CD4-positive, alpha-beta T cell treated with Interleukin-17A for 1 hour (primary cell): ENCODE measurements around the gene PHF13.
A peak's percentile ranks its signal among the peaks of the same experiment; 100 is the strongest.

Experiments
- DNase-seq: peaks from one replicate; pipeline ENCODE4 v3.0.0-alpha.2; 2020

PHF13 gene

GRCh38 chr1:6602669-6603237 lies 10.8 kb upstream of the PHF13 start, which contains the start of gene KLHL21:
Gene KLHL21 (minus strand): TSS chr1:6602869. CDS start chr1:6602817, 52 bp downstream.
- DNase-seq: peak; percentile 85

DNA sequence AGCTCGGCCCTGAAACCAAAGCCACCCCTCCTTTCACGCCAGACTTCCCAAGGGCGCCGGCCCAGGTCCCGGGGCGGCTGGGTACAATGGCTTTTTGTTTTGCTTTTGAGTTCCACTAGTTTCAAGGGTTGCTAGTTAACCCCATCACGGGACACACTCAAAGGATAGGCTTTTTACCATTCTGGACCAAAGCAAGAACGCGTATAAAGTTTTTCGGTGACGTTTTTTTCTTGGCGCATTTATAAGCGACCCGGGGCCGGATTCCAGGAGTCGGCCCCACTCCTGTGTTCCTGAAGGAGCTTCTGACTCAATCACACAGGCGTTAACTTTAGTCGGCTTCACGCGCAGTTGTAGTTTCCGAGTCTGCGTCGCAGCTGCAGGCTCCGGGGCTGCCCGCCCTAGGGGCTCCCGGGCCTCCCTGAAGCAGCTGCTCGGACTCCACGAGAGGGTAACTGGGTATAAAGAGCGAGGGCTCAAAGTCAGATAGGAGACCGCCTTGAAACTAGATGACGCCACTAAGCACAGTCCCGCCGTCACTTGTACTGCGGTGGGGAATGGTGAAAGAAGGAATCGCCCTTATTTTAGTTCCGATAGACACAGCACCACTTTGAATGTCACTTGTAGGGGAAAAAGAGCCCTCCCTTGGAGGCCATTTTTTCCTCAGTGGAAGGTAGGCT lies 10.2 kb upstream of the PHF13 start:
- peak; percentile 72 for DNase-seq

- DNase-seq: no peak
These were observed 9.5 kb upstream of the PHF13 start for GRCh38 chr1:6603915-6604558.

- peak; percentile 5 for DNase-seq
These were observed 730 bp upstream of the PHF13 start for GRCh38 chr1:6612641-6613360.

GRCh38 chr1:6614019-6614928 lies 743 bp downstream of the PHF13 start:
- DNase-seq: peak; percentile 60

DNA sequence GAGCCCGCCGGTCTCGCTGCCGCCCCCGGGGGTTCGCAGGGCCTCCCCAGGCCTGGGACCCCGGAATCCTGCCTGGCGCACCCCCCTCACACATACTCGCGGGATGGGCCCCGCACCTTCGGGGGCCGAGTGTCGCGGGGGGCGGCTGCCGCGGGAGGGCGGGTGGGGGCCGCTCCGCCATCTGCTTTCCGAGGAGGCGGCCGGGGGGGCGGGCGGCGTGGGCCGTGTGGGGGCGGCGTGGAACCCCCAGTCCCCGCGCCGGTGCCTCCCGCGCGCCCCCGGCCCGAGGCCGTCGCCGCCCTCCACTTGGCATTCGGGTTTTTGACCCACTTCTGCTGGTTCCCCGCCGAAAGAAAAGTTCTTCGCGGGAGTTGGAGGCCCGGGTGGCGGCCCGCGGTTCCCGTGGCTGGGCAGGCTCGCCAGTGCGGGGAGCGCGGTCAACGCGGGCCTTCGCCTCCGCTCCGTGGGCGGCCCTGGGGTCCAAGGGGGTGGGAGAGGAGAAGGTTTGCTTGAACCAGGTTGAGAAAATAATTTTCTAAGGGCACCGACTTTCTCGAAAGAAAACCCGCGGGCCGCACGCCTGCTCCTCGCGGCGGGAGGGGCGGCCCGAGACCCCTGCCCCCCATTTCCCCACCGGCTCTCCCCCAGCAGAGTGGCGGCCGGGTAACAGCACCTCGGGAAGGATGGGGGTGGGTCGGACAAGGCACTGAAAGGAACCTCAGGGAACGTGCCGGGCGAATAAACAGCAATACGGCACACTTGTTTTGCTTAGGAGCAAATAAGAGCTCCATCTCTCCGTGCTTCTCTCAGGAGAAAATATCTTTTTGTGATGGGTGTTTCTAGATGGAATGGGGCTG lies 1.6 kb downstream of the PHF13 start:
- DNase-seq: peak; percentile 13

DNA sequence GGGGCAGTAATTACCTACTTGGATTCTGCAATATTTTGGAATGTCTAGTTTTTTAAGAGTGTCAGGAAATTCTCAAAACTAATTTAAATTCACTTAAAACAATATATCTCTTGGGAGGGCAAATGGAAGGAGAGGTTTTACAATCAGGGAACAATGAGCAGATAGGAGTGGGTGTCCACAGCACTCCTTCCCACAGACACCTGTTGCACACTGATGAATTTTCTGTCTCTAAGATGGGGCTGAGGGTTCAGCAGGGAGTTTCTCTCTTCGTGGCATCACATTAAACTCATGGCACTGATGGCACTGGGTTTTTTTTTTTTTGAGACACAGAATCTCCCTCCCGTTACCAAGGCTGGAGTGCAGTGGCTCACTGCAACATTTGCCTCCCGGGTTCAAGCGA lies 5.5 kb downstream of the PHF13 start:
- DNase-seq: no peak

GRCh38 chr1:6621429-6622391 lies 8.2 kb downstream of the PHF13 start:
- no peak for DNase-seq

DNA sequence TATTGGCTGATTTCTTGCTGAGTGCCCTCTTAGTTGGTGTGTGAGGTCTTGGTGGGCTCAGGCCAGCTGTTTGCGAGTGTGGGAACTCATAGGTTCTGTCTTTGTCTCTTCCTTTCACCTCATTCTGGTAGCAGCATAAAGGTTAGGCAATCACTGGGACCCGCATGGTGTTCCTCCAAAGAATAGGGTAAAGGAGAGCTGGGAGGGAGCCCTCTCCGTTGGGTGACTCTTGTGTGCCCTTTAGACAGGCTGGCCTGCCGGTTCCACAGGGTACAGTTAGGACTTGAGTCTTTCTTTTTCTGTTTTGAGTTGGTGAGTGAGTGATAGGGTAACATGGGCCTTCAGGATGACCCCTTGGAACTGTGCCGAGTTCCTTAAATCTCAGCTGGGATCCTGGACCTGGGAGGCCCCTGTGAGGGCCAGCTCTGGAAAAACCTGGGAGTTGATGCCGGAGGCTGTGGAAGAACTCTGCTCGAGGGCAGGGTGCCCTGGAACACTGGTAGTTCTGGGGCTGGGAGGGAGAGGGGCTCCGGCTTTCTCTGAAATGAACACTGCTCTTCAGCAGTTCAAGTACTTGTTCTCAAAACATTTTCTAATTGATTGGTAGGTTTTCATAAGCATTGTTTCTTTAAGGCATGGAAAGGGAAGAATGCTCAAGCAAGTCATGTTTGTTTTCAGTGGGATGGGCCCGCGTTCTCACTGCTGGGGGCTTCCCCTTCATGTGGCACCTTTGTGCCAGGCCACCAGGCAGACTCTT lies 9.0 kb downstream of the PHF13 start:
- no peak for DNase-seq

GRCh38 chr1:6623269-6623965 lies 9.9 kb downstream of the PHF13 start:
- no peak for DNase-seq

DNA sequence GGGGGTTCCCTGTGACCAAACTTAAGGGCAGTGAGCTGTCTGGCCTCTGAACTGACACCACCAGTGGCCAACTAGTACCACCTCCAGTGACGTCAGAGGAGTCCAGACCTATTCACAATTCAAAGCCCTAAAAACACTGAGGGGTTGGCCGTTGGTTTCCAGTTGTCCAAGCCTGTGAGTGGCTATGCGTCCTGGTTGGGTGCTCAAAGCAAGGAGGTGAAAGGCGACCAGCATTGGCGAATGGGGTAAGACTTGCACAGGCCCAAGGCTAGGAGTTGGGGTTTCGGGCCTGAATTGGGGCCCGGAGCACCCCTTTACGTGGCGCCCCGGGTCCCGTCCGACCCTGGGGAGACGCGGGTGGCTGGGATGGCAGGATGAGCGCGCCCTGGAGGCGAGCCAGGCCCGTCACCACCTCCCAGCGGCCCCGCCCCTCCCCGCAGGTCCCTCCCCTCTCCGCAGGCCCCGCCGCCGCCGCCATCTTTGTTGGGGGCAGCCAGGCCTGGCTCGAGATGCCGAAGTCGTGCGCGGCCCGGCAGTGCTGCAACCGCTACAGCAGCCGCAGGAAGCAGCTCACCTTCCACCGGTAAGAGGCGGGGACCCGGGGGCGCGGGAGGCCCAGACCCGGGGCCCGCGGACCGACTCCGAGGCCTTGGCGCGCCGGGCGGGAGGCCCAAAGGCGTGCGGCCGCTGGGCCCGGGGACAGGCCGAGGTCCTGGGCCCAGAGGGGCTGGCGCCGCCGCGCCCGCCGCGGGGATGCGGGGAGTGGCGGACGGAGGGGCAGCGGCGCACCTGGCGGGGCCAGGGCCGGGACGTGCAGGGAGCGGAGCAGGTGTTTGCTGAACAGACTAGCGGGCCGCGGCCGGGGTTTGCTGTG lies 11.4 kb downstream of the PHF13 start, which contains the start of gene THAP3:
Gene THAP3 (plus strand): TSS at position 159 of the 874 bp plus-strand sequence. CDS start 351 bp downstream, at position 510.
- DNase-seq: peak; percentile 92

DNA sequence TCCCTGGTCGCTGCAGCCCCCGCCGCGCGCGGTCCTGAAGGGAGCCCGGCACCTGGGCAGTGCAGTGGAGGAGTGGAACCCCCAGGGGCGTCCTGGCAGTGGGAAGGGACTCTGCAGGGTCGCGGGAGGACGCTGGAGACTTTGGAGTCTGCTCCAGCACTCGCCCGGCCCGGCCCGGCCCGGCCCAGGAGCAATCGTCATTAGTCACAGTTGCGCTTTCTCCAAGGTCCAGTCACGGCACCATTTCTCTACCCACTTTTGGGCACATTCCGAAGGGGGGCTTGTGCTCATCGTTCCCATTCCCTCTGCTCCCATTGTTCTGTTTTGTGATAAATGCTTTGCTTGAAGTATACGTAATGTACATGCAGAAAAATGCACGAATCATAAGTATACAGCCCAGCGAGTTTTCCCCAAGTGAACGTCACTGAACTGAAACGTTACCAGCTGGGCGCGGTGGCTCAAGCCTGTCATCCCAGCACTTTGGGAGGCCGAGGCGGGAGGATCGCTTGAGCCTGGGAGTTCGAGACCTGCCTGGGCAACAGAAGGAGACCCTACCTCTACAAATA lies 12.1 kb downstream of the PHF13 start:
- peak; percentile 16 for DNase-seq

DNA sequence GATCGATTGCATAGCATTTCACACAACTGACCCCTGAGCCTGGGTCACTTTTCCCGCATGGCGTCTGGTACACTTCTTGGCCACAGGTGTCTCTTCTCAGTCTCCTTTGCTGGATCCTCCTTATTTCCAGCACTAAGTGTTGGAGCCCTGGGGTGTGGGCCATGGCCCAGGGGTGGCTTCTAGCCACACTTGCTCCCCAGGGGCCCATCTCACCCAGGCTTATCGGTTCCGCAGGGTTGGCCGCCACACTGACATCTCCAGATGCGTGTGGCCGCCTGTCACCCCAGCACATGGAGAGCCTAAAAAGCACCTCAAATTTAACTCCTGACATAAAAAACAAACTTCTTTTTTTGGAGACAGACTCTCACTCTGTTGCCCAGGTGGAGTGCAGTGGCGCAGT lies 13.5 kb downstream of the PHF13 start:
- no peak for DNase-seq

- DNase-seq: no peak
These were observed 14.5 kb downstream of the PHF13 start for GRCh38 chr1:6627841-6628545.

DNA sequence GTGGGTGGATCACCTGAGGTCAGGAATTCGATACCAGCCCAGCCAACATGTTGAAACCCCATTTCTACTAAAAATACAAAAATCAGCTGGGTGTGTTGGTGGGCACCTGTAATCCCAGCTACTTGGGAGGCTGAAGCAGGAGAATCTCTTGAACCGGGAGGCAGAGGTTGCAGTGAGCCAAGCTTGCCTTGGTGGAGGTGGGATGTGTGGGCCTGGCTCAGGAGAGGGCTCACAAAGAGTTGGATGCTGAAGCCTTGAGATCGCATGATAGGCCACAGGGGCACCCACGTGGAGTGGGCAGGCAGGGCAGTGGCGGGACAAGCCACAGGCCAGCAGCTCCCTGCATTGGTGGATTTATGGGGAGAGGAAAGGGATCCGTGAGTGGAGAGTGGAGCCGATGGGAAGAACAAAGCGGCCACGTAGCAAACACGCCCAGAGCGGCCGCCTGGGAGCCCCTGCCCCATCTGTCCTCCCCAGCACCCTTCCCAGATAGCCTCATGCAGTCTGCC lies 15.5 kb downstream of the PHF13 start:
- DNase-seq: no peak

DNA sequence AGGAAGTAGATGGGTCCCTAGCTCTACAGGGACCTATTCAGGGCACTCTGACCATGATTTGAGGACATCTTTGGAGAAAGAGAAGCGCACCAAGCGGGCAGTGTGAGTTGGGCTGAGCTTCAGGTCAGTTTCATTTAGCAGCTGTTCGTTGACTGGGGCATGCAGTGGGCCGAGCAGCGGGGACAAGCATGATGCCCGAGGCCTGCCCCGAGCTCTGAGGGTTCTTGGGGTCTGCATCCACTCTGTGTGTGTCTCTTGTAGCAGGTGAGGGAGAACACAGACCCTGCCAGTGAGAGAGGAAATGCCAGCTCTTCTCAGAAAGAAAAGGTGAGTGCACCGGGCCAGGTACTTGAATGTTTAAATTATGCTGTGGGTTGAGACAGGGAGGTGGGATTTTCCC lies 16.5 kb downstream of the PHF13 start:
- DNase-seq: no peak
